ENCODE measurements around the gene RGSL1. TPM values are rescaled to one million over a fixed set of nuclear protein-coding genes. Genes with fewer than 3 reads are reported as not detected.

The RGSL1 gene
- not detected in 2 replicates for total RNA-seq

GRCh38 chr1:182450087-182450486, at the start of gene RGSL1:
TSS of gene RGSL1 (plus strand) at chr1:182450146. CDS start at chr1:182450166, 20 bp downstream.

DNA sequence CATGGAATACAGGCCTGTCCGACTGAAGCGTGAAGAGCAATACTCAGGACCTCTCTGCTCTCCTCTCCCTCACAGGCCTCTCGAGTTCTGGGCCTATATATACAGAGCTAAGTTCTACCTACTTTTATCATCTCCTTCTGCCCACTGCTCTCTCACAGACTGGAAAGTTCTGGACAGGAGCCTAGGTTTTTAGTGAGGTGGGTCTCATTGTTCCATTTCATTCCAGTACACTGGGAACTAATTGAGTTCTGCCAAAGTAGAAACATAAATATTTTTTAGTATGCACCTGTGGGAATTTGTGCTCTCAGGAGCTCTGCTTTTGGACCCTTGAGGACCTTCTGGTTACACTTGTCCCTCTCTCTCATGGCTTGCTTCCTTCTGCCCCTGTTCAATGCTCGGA, 49.4 kb upstream of the RGSL1 start, which contains the start of gene TEDDM1:
TEDDM1 (minus strand) TSS at position 101 of the 400 bp plus-strand sequence. CDS start 182 bp downstream, outside the sequence.

GRCh38 chr1:182588500-182589396, 138.8 kb downstream of the RGSL1 start, which contains the start of gene RNASEL:
TSS of gene RNASEL (minus strand) at chr1:182589256. CDS start at chr1:182586806, 2,450 bp downstream.

GRCh38 chr1:182604175-182605164, 154.5 kb downstream of the RGSL1 start, which contains the start of gene RGS16:
TSS of gene RGS16 (minus strand) at chr1:182604389. CDS start at chr1:182604259, 130 bp downstream.

Other genes starting within 250 kb of the RGSL1 start
- 170 and 677 TPM in 2 replicates for gene GLUL, start 58.4 kb upstream of the RGSL1 start, total RNA-seq
- gene TEDDM1, start 49.5 kb upstream of the RGSL1 start, total RNA-seq, result not detected in 2 replicates
- 7.8 and 9.4 TPM in 2 replicates for gene RNASEL, start 139.1 kb downstream of the RGSL1 start, total RNA-seq
- 0.09 and 0.23 TPM in 2 replicates for gene RGS16, start 154.2 kb downstream of the RGSL1 start, total RNA-seq
- gene RGS8, start 234.4 kb downstream of the RGSL1 start, total RNA-seq, result under 0.01 TPM in 1 of 2 replicates, not detected in the other

Data from pericardium fibroblast (primary cell).